Keratinocyte (primary cell): ENCODE results near the gene TACC2. TPM values are rescaled to one million over a fixed set of nuclear protein-coding genes. Genes with fewer than 3 reads are reported as not detected.
"Not testable (repeated sequence)": the region's sequence is repeated elsewhere in the genome, so short reads cannot be mapped to it uniquely, and the experiment has no call there.

Source experiments
- DNase-seq: peaks from one replicate; pipeline ENCODE4 v3.0.0-alpha.2; 2011; ENCODE audit warnings: low read depth, missing footprints, low spot score
- FAIRE-seq: peaks from 2 replicates; lab custom pipeline; 2011; peaks lifted over from hg19 to GRCh38; lab: Jason Lieb, UNC
- H2AFZ ChIP-seq: 2 replicates; pipeline ENCODE4 v1.6.0; 2012; ENCODE audit warnings: low read length, control low read depth, inconsistent platforms; ENCODE audit not compliant: control insufficient read depth
- H3K27ac ChIP-seq: 2 replicates; pipeline ENCODE4 v1.5.1; 2011; ENCODE audit warnings: low read length; ENCODE audit not compliant: control insufficient read depth, insufficient read depth
- H3K27me3 ChIP-seq: 3 replicates; pipeline ENCODE4 v1.6.0; 2011; ENCODE audit warnings: low read length; ENCODE audit not compliant: control insufficient read depth, insufficient read depth; ENCODE audit errors: extremely low read depth
- H3K36me3 ChIP-seq, 2 experiments: 2 replicates in 1 of 2; 3 replicates in 1 of 2; pipeline ENCODE4 v1.5.1; 2011; ENCODE audit warnings: low read length in 2 of 2, mild to moderate bottlenecking in 1 of 2; ENCODE audit not compliant: control insufficient read depth in 2 of 2, insufficient read depth in 2 of 2; ENCODE audit errors: extremely low read depth in 1 of 2
- H3K4me1 ChIP-seq: 3 replicates; pipeline ENCODE4 v1.5.1; 2011; ENCODE audit warnings: low read length; ENCODE audit not compliant: control insufficient read depth, insufficient read depth; ENCODE audit errors: extremely low read depth
- H3K4me2 ChIP-seq: 3 replicates; pipeline ENCODE4 v1.6.0; 2011; ENCODE audit warnings: low read depth, low read length; ENCODE audit not compliant: control insufficient read depth, insufficient read depth; ENCODE audit errors: extremely low read depth
- H3K4me3 ChIP-seq, 3 experiments: fragments of 200-600 bp in 1 of 3; sonication (generic) in 1 of 3; 2 replicates in 2 of 3; 3 replicates in 1 of 3; pipeline ENCODE4 v1.5.1; 2011 to 2016; ENCODE audit warnings: low read length in 3 of 3, mild to moderate bottlenecking in 3 of 3, control low read depth in 2 of 3, inconsistent platforms in 1 of 3, low read depth in 1 of 3, mixed read lengths in 1 of 3, mixed run types in 1 of 3, moderate library complexity in 1 of 3; ENCODE audit not compliant: control insufficient read depth in 2 of 3, insufficient read depth in 2 of 3; ENCODE audit errors: extremely low read depth in 1 of 3
- H3K79me2 ChIP-seq: 2 replicates; pipeline ENCODE4 v1.6.0; 2012; ENCODE audit warnings: low read length; ENCODE audit not compliant: control insufficient read depth, insufficient read depth
- H3K9ac ChIP-seq: 3 replicates; pipeline ENCODE4 v1.6.0; 2011; ENCODE audit warnings: low read length; ENCODE audit not compliant: control insufficient read depth, insufficient read depth; ENCODE audit errors: extremely low read depth
- H3K9me1 ChIP-seq: 3 replicates; pipeline ENCODE4 v1.6.0; 2011; ENCODE audit warnings: low read length; ENCODE audit not compliant: control insufficient read depth, insufficient read depth; ENCODE audit errors: extremely low read depth
- H3K9me3 ChIP-seq: 2 replicates; pipeline ENCODE4 v1.5.1; 2012; ENCODE audit warnings: low read depth, low read length; ENCODE audit not compliant: control insufficient read depth
- H4K20me1 ChIP-seq: 3 replicates; pipeline ENCODE4 v1.6.0; 2011; ENCODE audit warnings: low read length; ENCODE audit not compliant: control insufficient read depth, insufficient read depth; ENCODE audit errors: extremely low read depth
- CTCF ChIP-seq, 3 experiments: IDR thresholded peaks in 1 of 3; conservative IDR thresholded peaks in 1 of 3; optimal IDR thresholded peaks in 1 of 3; 2 replicates in 2 of 3; 3 replicates in 1 of 3; pipeline versions ENCODE3 to v1.5.1; 2011; ENCODE audit warnings: low read length in 3 of 3, mild to moderate bottlenecking in 3 of 3, moderate library complexity in 2 of 3, control low read depth in 1 of 3, inconsistent platforms in 1 of 3; ENCODE audit not compliant: insufficient read depth in 2 of 3; ENCODE audit errors: extremely low read depth in 1 of 3
- EZH2 ChIP-seq: IDR thresholded peaks from one replicate; pipeline ENCODE4 v1.6.1; 2012; ENCODE audit warnings: inconsistent platforms, mild to moderate bottlenecking, low read length, moderate library complexity
- dilution Hi-C: fragments of 300-500 bp; cut with MboI; formaldehyde crosslinking; loops from one replicate; pipeline ENCODE4 v1.7.0; 2020; ENCODE audit warnings: low sequenced_read_pairs; ENCODE audit not compliant: extremely low pct_ligation_motif_present
- polyA plus RNA-seq, 5 experiments: library from polyadenylated mRNA; depleted of rRNA in 3 of 5; stranded (reverse) in 3 of 5; stranded (forward) in 1 of 5; unstranded in 1 of 5; fragments of >200 nt; gene quantifications; 1 replicate in 1 of 5; 2 replicates in 3 of 5; 3 replicates in 1 of 5; pipeline versions ENCODE4 v1.2.1 to v1.2.3, GENCODE V29; 2011 to 2012; ENCODE audit warnings: missing spikeins in 2 of 5, low read depth in 1 of 5, low replicate concordance in 1 of 5

The TACC2 gene
- polyA plus RNA-seq, 1 donor (not counting 4 experiments of a cell fraction or from before 2014, with no cell fraction given), result 12.8 TPM

- H3K27ac ChIP-seq, result no peak overlapping the region
- no peaks in the 10 kb centered on the region for H3K4me1 ChIP-seq
- no peaks in the 10 kb centered on the region for H3K9me1 ChIP-seq
- DNase-seq (no peak), FAIRE-seq (no peak)
- no peak overlapping the region for H3K4me3 ChIP-seq
- TF ChIP-seq EZH2 (no peak), CTCF (optimal IDR thresholded peaks at IDR 0.05 in 1 of 3, IDR thresholded peaks at IDR 0.05 in 1 of 3, conservative IDR thresholded peaks at IDR 0.05 in 1 of 3; ENCODE audit: extremely low read depth in 1 of 3, insufficient read depth in 2 of 3, low read length in 3 of 3) (no peak)
- H3K4me2 ChIP-seq, result no peak overlapping the region
- no peaks in the 10 kb centered on the region for H3K79me2 ChIP-seq
- H2AFZ ChIP-seq, result no peak overlapping the region
- no peak overlapping the region for H3K9ac ChIP-seq
- no peaks in the 10 kb centered on the region for H3K9me3 ChIP-seq
- dilution Hi-C loops, result no loop called here
- H3K36me3 ChIP-seq, result peaks cover 11% of the 10 kb centered on the region in 2 experiments
- no peaks in the 10 kb centered on the region for H3K27me3 ChIP-seq
- H4K20me1 ChIP-seq, result no peaks in the 10 kb centered on the region
These were observed 210.7 kb downstream of the TACC2 start for GRCh38 chr10:122199689-122200088.

- no peak overlapping the region for H3K4me3 ChIP-seq
- no peak for TF ChIP-seq EZH2
- TF ChIP-seq CTCF (optimal IDR thresholded peaks at IDR 0.05 in 1 of 3, IDR thresholded peaks at IDR 0.05 in 1 of 3, conservative IDR thresholded peaks at IDR 0.05 in 1 of 3; ENCODE audit: extremely low read depth in 1 of 3, insufficient read depth in 2 of 3, low read length in 3 of 3), result no peak
- H3K36me3 ChIP-seq, result peaks cover 4 to 8% of the 10 kb centered on the region in 2 experiments
- H3K79me2 ChIP-seq, result no peaks in the 10 kb centered on the region
- H3K9me1 ChIP-seq, result no peaks in the 10 kb centered on the region
- no peak overlapping the region for H3K4me2 ChIP-seq
- H2AFZ ChIP-seq, result no peak overlapping the region
- no peak overlapping the region for H3K9ac ChIP-seq
- H3K27me3 ChIP-seq, result no peaks in the 10 kb centered on the region
- FAIRE-seq, result no peak
- no peak overlapping the region for H3K27ac ChIP-seq
- H4K20me1 ChIP-seq, result peaks cover 2% of the 10 kb centered on the region
- no peaks in the 10 kb centered on the region for H3K4me1 ChIP-seq
- DNase-seq, result no peak
- dilution Hi-C loops, result no loop called here
- no peaks in the 10 kb centered on the region for H3K9me3 ChIP-seq
These were observed 212.4 kb downstream of the TACC2 start for GRCh38 chr10:122201401-122201800.

- H3K4me2 ChIP-seq, dilution Hi-C loops, DNase-seq, H3K9me3 ChIP-seq, FAIRE-seq, H3K27me3 ChIP-seq, H3K79me2 ChIP-seq, H3K4me3 ChIP-seq, H3K27ac ChIP-seq, H2AFZ ChIP-seq, H4K20me1 ChIP-seq, H3K36me3 ChIP-seq, H3K4me1 ChIP-seq, H3K9me1 ChIP-seq, H3K9ac ChIP-seq: not testable (repeated sequence)
These were observed 214.2 kb downstream of the TACC2 start for GRCh38 chr10:122203180-122203579.
